ENCODE data around the gene ANGPT4. TPM values are rescaled to one million over a fixed set of nuclear protein-coding genes. Genes with fewer than 3 reads are reported as not detected.
A peak's percentile ranks its signal among the peaks of the same experiment; 100 is the strongest.

Gene ANGPT4
- total RNA-seq, 1 donor = not detected

GRCh38 chr20:958936-959815 lies 43.0 kb upstream of the ANGPT4 start:
- no peak overlapping the region for H3K4me3 ChIP-seq (ENCODE audit: low read depth, low read length)
- no peak for DNase-seq (ENCODE audit: low read depth)
- TF ChIP-seq CTCF (IDR thresholded peaks at IDR 0.05; ENCODE audit: insufficient read depth, low read length) = no peak

GRCh38 chr20:957544-957943 lies 41.4 kb upstream of the ANGPT4 start:
- peak; percentile 18 for TF ChIP-seq CTCF (IDR thresholded peaks at IDR 0.05; ENCODE audit: insufficient read depth, low read length)
- DNase-seq (ENCODE audit: low read depth) = no peak
- no peak overlapping the region for H3K4me3 ChIP-seq (ENCODE audit: low read depth, low read length)

GRCh38 chr20:956330-956951 lies 40.3 kb upstream of the ANGPT4 start:
- peak; percentile 98 for TF ChIP-seq CTCF (IDR thresholded peaks at IDR 0.05; ENCODE audit: insufficient read depth, low read length)
- DNase-seq (ENCODE audit: low read depth) = peak; percentile 59
- no peak overlapping the region for H3K4me3 ChIP-seq (ENCODE audit: low read depth, low read length)

- TF ChIP-seq CTCF (IDR thresholded peaks at IDR 0.05; ENCODE audit: insufficient read depth, low read length) = no peak
- no peak for DNase-seq (ENCODE audit: low read depth)
- H3K4me3 ChIP-seq (ENCODE audit: low read depth, low read length) = no peak overlapping the region
Observed at GRCh38 chr20:955656-956055, 39.5 kb upstream of the ANGPT4 start.

GRCh38 chr20:955111-955510 lies 39.0 kb upstream of the ANGPT4 start:
- H3K4me3 ChIP-seq (ENCODE audit: low read depth, low read length) = no peak overlapping the region
- DNase-seq (ENCODE audit: low read depth) = no peak
- no peak for TF ChIP-seq CTCF (IDR thresholded peaks at IDR 0.05; ENCODE audit: insufficient read depth, low read length)

GRCh38 chr20:953742-954141 lies 37.6 kb upstream of the ANGPT4 start:
- no peak for DNase-seq (ENCODE audit: low read depth)
- no peak overlapping the region for H3K4me3 ChIP-seq (ENCODE audit: low read depth, low read length)
- no peak for TF ChIP-seq CTCF (IDR thresholded peaks at IDR 0.05; ENCODE audit: insufficient read depth, low read length)
